ENCODE measurements around the gene ACO1.
"Not testable (repeated sequence)": the region's sequence is repeated elsewhere in the genome, so short reads cannot be mapped to it uniquely, and the experiment has no call there.

The ACO1 gene

GRCh38 chr9:32384364-32385151, at the start of gene ACO1:
Gene ACO1, plus strand, starts transcription at chr9:32384643. Its CDS starts 20,864 bp downstream, at chr9:32405507.
- peak; percentile 39 for DNase-seq (ENCODE audit: low read depth)
- H3K4me3 ChIP-seq (ENCODE audit: low read depth, low read length) = peak within 1 kb of the TSS; percentile 64

- H3K4me3 ChIP-seq (ENCODE audit: low read depth, low read length) = no peak overlapping the region
- no peak for DNase-seq (ENCODE audit: low read depth)
Measured at GRCh38 chr9:32334916-32335895, 49.2 kb upstream of the ACO1 start.

GRCh38 chr9:32339424-32339823, 45.0 kb upstream of the ACO1 start:
- H3K4me3 ChIP-seq (ENCODE audit: low read depth, low read length) = no peak overlapping the region
- no peak for DNase-seq (ENCODE audit: low read depth)

GRCh38 chr9:32340361-32340760, 44.1 kb upstream of the ACO1 start:
- DNase-seq (ENCODE audit: low read depth) = no peak
- no peak overlapping the region for H3K4me3 ChIP-seq (ENCODE audit: low read depth, low read length)

GRCh38 chr9:32344551-32345182, 39.8 kb upstream of the ACO1 start:
- no peak for DNase-seq (ENCODE audit: low read depth)
- H3K4me3 ChIP-seq (ENCODE audit: low read depth, low read length) = peak overlapping the region; percentile 3

- no peak overlapping the region for H3K4me3 ChIP-seq (ENCODE audit: low read depth, low read length)
- DNase-seq (ENCODE audit: low read depth) = no peak
Measured at GRCh38 chr9:32345243-32345642, 39.2 kb upstream of the ACO1 start.

- no peak overlapping the region for H3K4me3 ChIP-seq (ENCODE audit: low read depth, low read length)
- no peak for DNase-seq (ENCODE audit: low read depth)
Measured at GRCh38 chr9:32347571-32347970, 36.9 kb upstream of the ACO1 start.

GRCh38 chr9:32348106-32348695, 36.2 kb upstream of the ACO1 start:
- DNase-seq (ENCODE audit: low read depth) = no peak
- H3K4me3 ChIP-seq (ENCODE audit: low read depth, low read length) = no peak overlapping the region

GRCh38 chr9:32349013-32349412, 35.4 kb upstream of the ACO1 start:
- no peak for DNase-seq (ENCODE audit: low read depth)
- H3K4me3 ChIP-seq (ENCODE audit: low read depth, low read length) = no peak overlapping the region

- H3K4me3 ChIP-seq (ENCODE audit: low read depth, low read length) = no peak overlapping the region
- no peak for DNase-seq (ENCODE audit: low read depth)
Measured at GRCh38 chr9:32350682-32351081, 33.8 kb upstream of the ACO1 start.

GRCh38 chr9:32351845-32352244, 32.6 kb upstream of the ACO1 start:
- H3K4me3 ChIP-seq (ENCODE audit: low read depth, low read length) = no peak overlapping the region
- no peak for DNase-seq (ENCODE audit: low read depth)

- not testable (repeated sequence) for H3K4me3 ChIP-seq (ENCODE audit: low read depth, low read length); DNase-seq (ENCODE audit: low read depth)
Measured at GRCh38 chr9:32353476-32353875, 31.0 kb upstream of the ACO1 start.

GRCh38 chr9:32359452-32359851, 25.0 kb upstream of the ACO1 start:
- no peak overlapping the region for H3K4me3 ChIP-seq (ENCODE audit: low read depth, low read length)
- no peak for DNase-seq (ENCODE audit: low read depth)

GRCh38 chr9:32360983-32361673, 23.3 kb upstream of the ACO1 start:
- DNase-seq (ENCODE audit: low read depth) = no peak

GRCh38 chr9:32371279-32371678, 13.2 kb upstream of the ACO1 start:
- DNase-seq (ENCODE audit: low read depth) = no peak
- H3K4me3 ChIP-seq (ENCODE audit: low read depth, low read length) = no peak overlapping the region

More at GRCh38 chr9:32360983-32361673, 23.3 kb upstream of the ACO1 start:
- H3K4me3 ChIP-seq (ENCODE audit: low read depth, low read length) = no peak overlapping the region

GRCh38 chr9:32371679-32372078, 12.8 kb upstream of the ACO1 start:
- H3K4me3 ChIP-seq (ENCODE audit: low read depth, low read length) = no peak overlapping the region
- no peak for DNase-seq (ENCODE audit: low read depth)

- DNase-seq (ENCODE audit: low read depth) = no peak
Measured at GRCh38 chr9:32376285-32376684, 8.2 kb upstream of the ACO1 start.

GRCh38 chr9:32378496-32378895, 5.9 kb upstream of the ACO1 start:
- no peak overlapping the region for H3K4me3 ChIP-seq (ENCODE audit: low read depth, low read length)
- peak; percentile 56 for DNase-seq (ENCODE audit: low read depth)

More at GRCh38 chr9:32376285-32376684, 8.2 kb upstream of the ACO1 start:
- H3K4me3 ChIP-seq (ENCODE audit: low read depth, low read length) = no peak overlapping the region
